Activated CD4-positive, alpha-beta T cell treated with anti-CD3 and anti-CD28 coated beads, Interleukin-2, Interleukin-4, amounts not matched to agents 100 ng/mL and 50 ng/mL, durations not matched to agents 16 hours and 8 hours (primary cell): Measurements from ENCODE around the gene PKLR.
"Not testable (repeated sequence)": the region's sequence is repeated elsewhere in the genome, so short reads cannot be mapped to it uniquely, and the experiment has no call there.

Source experiments
- DNase-seq: peaks from one replicate; pipeline ENCODE4 v3.0.0-alpha.2; 2020; ENCODE audit warnings: low spot score

The PKLR gene

GRCh38 chr1:155318082-155318481, 16.8 kb upstream of the PKLR start:
- no peak for DNase-seq

DNA sequence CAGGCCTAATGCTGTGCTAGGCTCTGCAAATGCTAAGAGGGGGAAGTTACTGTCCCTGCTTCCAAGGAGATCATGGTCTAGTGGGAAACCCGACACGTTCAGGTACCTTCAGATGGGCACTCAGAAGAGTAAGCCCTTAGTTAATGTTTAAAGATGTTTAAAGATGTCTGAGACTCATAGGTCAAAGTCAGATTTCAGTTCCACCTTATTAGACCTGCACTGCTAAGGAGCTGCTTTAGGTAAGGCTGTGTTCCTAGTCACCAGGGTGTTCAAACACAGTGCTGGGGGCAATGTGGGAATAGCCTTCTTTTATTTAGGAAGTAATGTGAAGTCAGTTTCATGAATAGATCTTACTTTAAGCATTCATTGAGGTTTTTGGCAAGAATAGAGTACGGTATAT, 15.7 kb upstream of the PKLR start:
- no peak for DNase-seq

GRCh38 chr1:155313261-155313660, 12.0 kb upstream of the PKLR start:
- DNase-seq, result no peak

DNA sequence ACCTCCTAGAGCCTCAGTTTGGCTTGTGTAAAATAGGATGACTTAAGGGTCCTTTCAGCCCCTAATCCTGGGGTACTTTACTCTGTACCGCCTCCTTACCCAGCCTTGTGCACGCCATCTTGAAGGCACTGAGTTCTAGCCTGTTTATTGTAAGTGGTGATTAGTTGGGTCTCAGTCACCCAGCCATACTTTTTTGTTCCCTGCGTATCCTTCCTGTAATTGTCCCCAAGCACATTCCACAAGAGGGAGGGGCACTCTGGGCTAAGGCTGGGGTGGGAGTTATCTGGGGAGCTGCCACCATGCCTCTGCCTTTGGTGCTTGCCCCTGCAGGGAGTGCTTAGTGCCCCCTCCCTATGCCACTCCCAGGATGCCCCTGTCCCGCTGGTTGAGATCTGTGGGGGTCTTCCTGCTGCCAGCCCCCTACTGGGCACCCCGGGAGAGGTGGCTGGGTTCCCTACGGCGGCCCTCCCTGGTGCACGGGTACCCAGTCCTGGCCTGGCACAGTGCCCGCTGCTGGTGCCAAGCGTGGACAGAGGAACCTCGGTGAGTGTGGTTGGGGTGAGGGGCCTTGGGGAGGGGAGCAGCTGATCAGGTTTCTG, 8.3 kb upstream of the PKLR start:
- no peak for DNase-seq

DNA sequence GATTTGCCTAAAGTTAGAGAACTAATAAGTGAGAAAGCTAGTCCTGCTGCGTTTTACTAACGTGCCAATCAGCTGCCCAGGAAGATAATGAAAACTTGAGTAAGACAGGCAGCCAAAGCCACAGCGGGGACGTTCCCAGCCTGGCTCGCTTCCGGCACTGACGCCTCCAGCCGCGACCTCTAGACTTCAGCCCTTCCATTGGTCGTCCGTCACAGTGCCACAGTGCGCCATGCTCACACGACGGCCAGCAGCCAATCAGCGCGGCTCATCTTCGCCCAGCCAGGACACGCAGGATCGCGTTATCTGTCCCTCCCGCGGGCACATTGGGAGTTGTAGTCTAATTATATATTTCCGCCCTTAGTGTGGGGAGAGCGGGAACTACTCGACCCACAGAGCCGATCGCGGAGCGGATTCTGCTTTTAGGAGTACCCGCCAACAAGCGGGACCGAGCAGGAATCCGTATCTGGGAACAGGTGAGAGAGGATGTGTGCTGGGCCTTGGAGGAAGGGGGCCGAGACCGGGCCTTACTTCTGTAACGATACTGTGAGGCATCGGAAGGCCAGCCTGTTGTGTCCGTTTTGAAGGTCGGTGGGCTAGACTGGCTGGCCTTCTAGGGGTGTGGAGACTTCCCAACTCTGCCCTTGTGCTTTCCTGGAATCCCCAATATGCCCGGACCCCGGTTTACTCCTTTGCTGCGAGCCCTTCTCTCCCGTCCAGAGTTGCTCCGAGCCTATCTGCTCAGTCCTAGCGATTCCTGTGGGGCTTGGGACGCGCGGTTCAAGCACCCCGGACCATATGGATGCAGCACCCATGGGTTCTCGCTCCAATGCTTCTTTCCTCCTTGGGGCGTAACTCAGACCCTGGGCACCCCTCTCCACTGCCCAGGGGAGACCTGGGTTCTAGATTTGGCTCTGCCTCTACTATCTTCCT, 7.5 kb upstream of the PKLR start, which contains the start of gene FDPS:
Gene FDPS, plus strand, starts transcription at position 374 of the 930 bp plus-strand sequence. CDS start 924 bp downstream, outside the sequence.
- DNase-seq, result peak; percentile 99

- DNase-seq, result peak; percentile 38
Observed at GRCh38 chr1:155307247-155307740, 6.1 kb upstream of the PKLR start.

DNA sequence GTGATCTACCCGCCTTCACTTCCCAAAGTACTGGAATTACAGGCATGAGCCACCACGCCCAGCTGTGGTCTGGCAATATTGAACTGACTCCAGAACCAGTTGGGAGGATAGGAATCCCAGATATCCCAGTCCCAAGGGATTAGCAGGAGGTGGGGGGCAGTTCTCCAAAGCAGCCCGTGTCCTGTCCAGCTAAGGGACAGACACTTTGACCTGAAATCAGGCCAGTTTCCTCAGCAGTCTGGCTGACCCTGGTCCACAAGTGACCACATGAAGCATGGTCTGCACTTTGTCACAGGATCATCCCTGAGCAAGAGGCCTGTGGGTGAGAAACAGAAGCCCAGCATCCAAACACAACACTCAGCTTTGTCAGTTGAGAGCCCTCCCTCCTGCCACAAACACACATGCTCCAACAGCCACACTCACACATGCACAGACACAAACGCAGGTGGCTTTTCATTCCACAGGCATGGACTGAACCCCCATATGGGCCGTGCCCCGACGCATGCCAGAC, 4.7 kb upstream of the PKLR start:
- no peak for DNase-seq

- no peak for DNase-seq
Observed at GRCh38 chr1:155304558-155305063, 3.4 kb upstream of the PKLR start.

DNA sequence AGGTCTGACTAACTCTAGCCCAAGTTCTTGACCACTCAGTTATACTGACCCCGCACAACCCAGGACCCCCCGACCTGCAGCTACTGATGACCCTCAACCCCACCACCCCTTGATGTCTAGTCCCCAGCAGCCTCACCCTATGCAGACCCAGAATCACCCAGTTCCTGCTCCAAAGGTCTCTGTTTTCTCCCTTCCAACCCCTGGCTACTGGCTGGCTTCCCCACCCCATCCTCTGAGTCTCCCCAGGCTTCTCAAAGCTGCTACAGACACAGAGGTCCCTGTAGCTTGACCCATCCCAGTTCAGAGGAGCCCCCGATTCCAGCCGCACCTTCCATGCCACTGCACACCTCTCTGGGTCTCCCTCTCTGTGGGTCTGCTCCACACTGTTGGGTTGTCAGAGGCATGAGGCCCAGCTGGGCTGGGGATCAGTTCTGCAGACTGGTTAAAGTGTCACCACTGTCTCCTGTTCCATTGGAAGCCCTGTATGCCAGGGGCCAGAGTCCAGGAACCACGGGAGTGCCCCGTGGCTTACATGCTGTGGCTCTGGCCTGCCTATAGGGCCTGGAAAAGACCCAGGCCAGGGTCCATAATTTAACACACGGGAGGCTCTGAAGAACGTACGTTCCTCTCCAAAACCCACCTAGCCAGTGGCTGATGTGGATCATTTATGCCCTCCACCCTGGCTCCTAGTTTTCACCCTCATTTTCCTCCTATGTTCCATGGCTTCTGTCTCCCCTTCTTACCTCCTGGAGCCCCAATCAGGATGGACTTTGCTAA, 497 bp downstream of the PKLR start:
- DNase-seq, result no peak

DNA sequence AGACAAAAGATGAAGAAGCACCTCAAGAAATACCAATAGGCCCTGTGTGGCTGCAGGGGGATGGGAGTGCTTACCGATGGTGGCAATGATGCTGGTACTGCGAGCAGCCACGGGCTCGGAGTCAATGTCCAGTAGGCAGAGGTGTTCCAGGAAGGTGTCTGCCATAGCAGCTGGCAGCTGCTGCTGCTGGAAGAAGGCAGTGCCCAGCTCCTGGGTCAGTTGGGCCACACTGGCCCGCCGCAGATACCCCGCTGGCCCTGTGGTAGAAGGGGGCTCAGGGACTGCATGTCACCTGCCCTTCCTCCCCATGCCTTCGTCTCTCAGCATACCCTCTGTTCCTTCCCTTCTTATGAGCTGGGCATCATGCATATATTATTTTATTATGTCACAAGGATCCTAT, 1.2 kb downstream of the PKLR start:
- no peak for DNase-seq

GRCh38 chr1:155297384-155297783, 3.9 kb downstream of the PKLR start:
- DNase-seq, result no peak

DNA sequence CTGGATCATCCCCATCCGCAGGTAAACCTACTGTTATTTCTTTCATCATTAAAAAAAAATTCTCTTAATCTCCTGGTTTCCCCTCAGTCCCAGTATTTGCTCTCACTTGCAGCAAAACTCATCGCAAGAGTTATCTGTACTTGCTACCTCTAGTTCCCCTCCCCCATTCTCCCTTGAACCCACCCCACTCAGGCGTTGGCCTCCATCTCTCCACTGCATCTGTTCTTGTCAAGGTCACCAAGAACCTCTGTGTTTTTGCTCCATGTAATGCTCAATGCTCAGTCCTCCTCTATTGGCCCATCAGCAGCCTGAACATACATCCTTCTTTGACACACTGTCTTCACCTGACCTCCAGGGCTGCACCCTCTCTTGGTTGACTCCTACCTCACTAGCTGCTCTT, 4.6 kb downstream of the PKLR start:
- DNase-seq, result no peak

DNA sequence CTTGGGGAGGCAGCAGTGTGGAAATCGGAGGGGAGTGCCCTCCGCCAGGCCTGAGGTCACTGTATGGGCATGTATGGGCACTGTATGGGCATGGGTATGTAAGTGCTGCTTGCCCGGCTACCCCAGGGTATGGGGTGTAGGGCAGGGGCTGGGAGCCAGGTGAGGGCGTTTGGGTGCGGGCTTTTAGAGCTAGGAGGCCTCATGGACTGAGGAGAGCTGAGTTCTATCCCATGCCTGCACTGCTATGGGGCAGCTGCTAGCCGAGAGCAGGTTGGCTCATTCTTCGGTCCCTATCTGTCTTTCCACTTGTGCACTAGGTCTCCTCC, 5.3 kb downstream of the PKLR start:
- DNase-seq, result no peak

- DNase-seq, result no peak
Observed at GRCh38 chr1:155295183-155295941, 5.9 kb downstream of the PKLR start.

DNA sequence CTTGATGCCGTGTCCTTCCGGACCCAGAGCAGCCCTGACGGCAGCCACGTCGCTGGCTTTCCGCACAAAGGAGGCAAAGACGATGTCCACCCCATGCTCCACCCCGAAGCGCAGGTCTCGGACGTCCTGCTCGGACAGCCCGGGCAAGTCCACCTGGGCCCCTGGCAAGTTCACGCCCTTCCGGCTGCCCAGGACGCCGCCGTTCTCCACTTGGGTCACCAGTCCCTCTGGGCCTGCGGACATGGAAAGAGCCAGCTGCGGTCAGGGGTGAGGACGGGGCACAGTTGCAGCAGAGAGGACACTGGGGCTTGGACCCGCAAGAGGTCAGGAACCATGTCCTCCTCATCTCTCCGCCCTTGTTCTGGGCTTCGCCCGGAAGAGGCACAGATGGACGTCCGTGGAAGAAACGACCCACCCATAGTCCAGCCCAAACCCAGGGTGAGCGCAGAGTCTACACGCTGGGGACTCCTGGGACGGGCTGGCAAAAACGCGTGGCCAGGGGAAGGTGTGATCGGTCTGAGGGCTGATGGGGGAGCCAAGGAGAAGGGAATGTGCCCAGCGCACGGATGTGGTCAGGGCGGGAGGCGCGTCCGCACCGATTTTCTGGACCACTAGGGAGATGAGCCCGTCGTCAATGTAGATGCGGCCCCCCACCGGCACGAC, 6.6 kb downstream of the PKLR start:
- no peak for DNase-seq

GRCh38 chr1:155293086-155293749, 8.0 kb downstream of the PKLR start:
- DNase-seq, result no peak

DNA sequence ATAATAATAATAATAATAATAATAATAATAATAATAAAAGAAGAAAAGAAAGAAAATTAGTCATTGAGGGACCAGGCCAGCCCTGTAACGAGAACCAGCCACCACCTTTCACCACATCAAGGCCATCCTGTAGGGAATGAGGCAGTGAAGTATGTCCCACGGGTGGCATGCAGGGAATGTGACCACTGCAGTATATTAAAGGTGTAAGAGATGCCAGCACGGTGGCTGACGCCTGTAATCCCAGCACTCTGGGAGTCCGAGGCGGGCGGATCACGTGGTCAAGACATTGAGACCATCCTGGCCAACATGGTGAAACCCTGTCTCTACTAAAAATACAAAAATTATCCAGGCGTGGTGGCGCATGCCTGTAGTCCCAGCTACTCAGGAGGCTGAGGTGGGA, 10.2 kb downstream of the PKLR start:
- not testable (repeated sequence) for DNase-seq

- no peak for DNase-seq
Observed at GRCh38 chr1:155287987-155288543, 13.2 kb downstream of the PKLR start.

DNA sequence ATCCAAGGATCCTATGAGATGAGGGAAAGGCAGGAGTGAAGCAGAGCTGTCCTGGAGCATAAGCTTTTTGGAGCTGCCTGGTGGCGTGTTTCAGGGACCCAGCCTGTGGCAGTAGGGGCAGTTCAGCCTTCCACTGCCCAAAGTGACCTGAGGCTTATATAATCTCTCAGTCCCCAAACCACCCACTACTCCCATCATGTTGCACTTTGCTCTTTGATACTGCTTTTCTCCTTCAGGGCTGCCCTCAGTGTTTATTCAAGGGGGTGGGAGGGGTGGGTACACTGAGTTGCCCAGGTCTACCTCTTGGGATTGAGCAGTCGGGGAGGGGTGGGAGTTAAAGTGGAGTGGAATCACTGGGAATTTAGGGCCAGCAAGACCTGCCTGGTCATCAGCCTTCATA, 14.7 kb downstream of the PKLR start:
- DNase-seq, result no peak

- DNase-seq, result no peak
Observed at GRCh38 chr1:155285631-155286044, 15.6 kb downstream of the PKLR start.
